HEK293 (cell line): ENCODE measurements around the gene USP31.

ENCODE experiments used
- CTCF ChIA-PET: fragments of 350-600 bp; formaldehyde crosslinking; extraction: SDS; loops from one replicate; lab custom pipeline; 2021; ENCODE audit warnings: antibody characterized with exemption; lab: Yijun Ruan, JAX
- POLR2A ChIA-PET: fragments of 300-600 bp; formaldehyde crosslinking; extraction: SDS; loops from one replicate; lab custom pipeline; 2020; ENCODE audit warnings: antibody characterized with exemption, inconsistent platforms; lab: Yijun Ruan, JAX
- H3K27ac ChIP-seq: fragments of 200-500 bp; sonication (Bioruptor generic); 2 replicates; pipeline ENCODE4 v1.5.1; 2014; ENCODE audit warnings: low read depth, low read length, control low read depth, inconsistent platforms; ENCODE audit errors: extremely low read depth
- H3K36me3 ChIP-seq, 2 experiments: fragments of 200-500 bp in 1 of 2; sonication (Bioruptor generic) in 1 of 2; 1 replicate in 1 of 2; 2 replicates in 1 of 2; pipeline ENCODE4 v1.5.1; 2014 to 2017; ENCODE audit warnings: inconsistent platforms in 2 of 2, low read length in 2 of 2; ENCODE audit not compliant: control insufficient read depth in 2 of 2, insufficient read depth in 1 of 2
- H3K4me1 ChIP-seq: fragments of 200-500 bp; sonication (Bioruptor generic); 2 replicates; pipeline ENCODE4 v1.5.1; 2014; ENCODE audit warnings: mild to moderate bottlenecking, low read length, inconsistent platforms; ENCODE audit not compliant: control insufficient read depth, insufficient read depth
- H3K4me3 ChIP-seq: 2 replicates; pipeline ENCODE4 v1.5.1; 2011; ENCODE audit warnings: low read depth, mild to moderate bottlenecking, control low read depth, low read length, moderate library complexity
- H3K9me3 ChIP-seq: fragments of 200-500 bp; sonication (Bioruptor generic); 2 replicates; pipeline ENCODE4 v1.5.1; 2014; ENCODE audit warnings: low read depth, low read length, inconsistent platforms; ENCODE audit not compliant: control insufficient read depth, insufficient read depth
- GLI2 ChIP-seq: fragments of 450-650 bp; formaldehyde crosslinking; IDR thresholded peaks from 2 replicates; pipeline ENCODE4; 2017; ENCODE audit warnings: missing biosample characterization, missing genetic modification characterization, low read depth, borderline replicate concordance
- GLI4 ChIP-seq: fragments of 450-650 bp; formaldehyde crosslinking; IDR thresholded peaks from 2 replicates; pipeline ENCODE4 v1.5.1; 2016; ENCODE audit warnings: missing biosample characterization, missing genetic modification characterization
- HIC1 ChIP-seq: fragments of 450-650 bp; formaldehyde crosslinking; IDR thresholded peaks from 2 replicates; pipeline ENCODE4 v1.5.1; 2016; ENCODE audit warnings: missing biosample characterization, missing genetic modification characterization
- KLF10 ChIP-seq: fragments of 450-650 bp; IDR thresholded peaks from 2 replicates; pipeline ENCODE4 v1.5.1; 2018; ENCODE audit warnings: missing biosample characterization, mild to moderate bottlenecking, missing genetic modification characterization
- MEIS1 ChIP-seq: sonication (generic); formaldehyde crosslinking; IDR thresholded peaks from 2 replicates; pipeline ENCODE4 v1.8.1; 2022; ENCODE audit warnings: missing genetic modification reagents, mild to moderate bottlenecking, borderline replicate concordance
- MZF1 ChIP-seq: fragments of 450-650 bp; formaldehyde crosslinking; IDR thresholded peaks from 2 replicates; pipeline ENCODE4 v1.5.1; 2017; ENCODE audit warnings: missing biosample characterization, missing genetic modification characterization, borderline replicate concordance
- SALL2 ChIP-seq: fragments of 450-650 bp; formaldehyde crosslinking; IDR thresholded peaks from 2 replicates; pipeline ENCODE4 v1.5.0; 2017; ENCODE audit warnings: missing biosample characterization, mild to moderate bottlenecking, missing genetic modification characterization, borderline replicate concordance
- TRIM28 ChIP-seq: IDR thresholded peaks from 2 replicates; pipeline ENCODE4 v1.6.1; 2011; ENCODE audit warnings: low read length, control low read depth, borderline replicate concordance
- YY1 ChIP-seq: fragments of 450-650 bp; formaldehyde crosslinking; IDR thresholded peaks from 2 replicates; pipeline ENCODE4 v1.5.1; 2018; ENCODE audit warnings: missing biosample characterization, missing genetic modification characterization
- ZBTB17 ChIP-seq: fragments of 450-650 bp; formaldehyde crosslinking; IDR thresholded peaks from 2 replicates; pipeline ENCODE4 v1.5.1; 2016; ENCODE audit warnings: missing biosample characterization, missing genetic modification characterization
- ZBTB20 ChIP-seq: fragments of 450-650 bp; formaldehyde crosslinking; IDR thresholded peaks from 2 replicates; pipeline ENCODE4 v1.5.1; 2016; ENCODE audit warnings: missing biosample characterization, missing genetic modification characterization
- ZBTB44 ChIP-seq: fragments of 450-650 bp; IDR thresholded peaks from 2 replicates; pipeline ENCODE4 v1.5.1; 2018; ENCODE audit warnings: missing biosample characterization, mild to moderate bottlenecking, missing genetic modification characterization
- ZBTB7A ChIP-seq: fragments of 450-650 bp; formaldehyde crosslinking; IDR thresholded peaks from 2 replicates; pipeline ENCODE4 v1.5.1; 2016; ENCODE audit warnings: low read depth, missing biosample characterization, missing genetic modification characterization
- ZBTB8A ChIP-seq: fragments of 450-650 bp; formaldehyde crosslinking; IDR thresholded peaks from 2 replicates; pipeline ENCODE4 v1.5.1; 2016; ENCODE audit warnings: missing biosample characterization, missing genetic modification characterization
- ZNF155 ChIP-seq: fragments of 450-650 bp; formaldehyde crosslinking; IDR thresholded peaks from 2 replicates; pipeline ENCODE4 v1.5.1; 2016; ENCODE audit warnings: missing biosample characterization, missing genetic modification characterization
- ZNF18 ChIP-seq: fragments of 450-650 bp; formaldehyde crosslinking; IDR thresholded peaks from 2 replicates; pipeline ENCODE4 v1.5.1; 2016; ENCODE audit warnings: missing biosample characterization, missing genetic modification characterization
- ZNF184 ChIP-seq: fragments of 450-650 bp; IDR thresholded peaks from 2 replicates; pipeline ENCODE4 v1.5.1; 2018; ENCODE audit warnings: missing biosample characterization, mild to moderate bottlenecking, missing genetic modification characterization
- ZNF248 ChIP-seq: fragments of 450-650 bp; formaldehyde crosslinking; IDR thresholded peaks from 2 replicates; pipeline ENCODE4 v1.5.1; 2017; ENCODE audit warnings: missing biosample characterization, missing genetic modification characterization
- ZNF280D ChIP-seq: fragments of 450-650 bp; formaldehyde crosslinking; IDR thresholded peaks from 2 replicates; pipeline ENCODE4 v1.5.1; 2016; ENCODE audit warnings: missing biosample characterization, missing genetic modification characterization
- ZNF391 ChIP-seq: fragments of 450-650 bp; formaldehyde crosslinking; IDR thresholded peaks from 2 replicates; pipeline ENCODE4 v1.5.1; 2016; ENCODE audit warnings: low read depth, missing biosample characterization, missing genetic modification characterization, borderline replicate concordance
- ZNF404 ChIP-seq: fragments of 450-650 bp; formaldehyde crosslinking; IDR thresholded peaks from 2 replicates; pipeline ENCODE4 v1.5.1; 2017; ENCODE audit warnings: missing biosample characterization, missing genetic modification characterization
- ZNF560 ChIP-seq: fragments of 450-650 bp; formaldehyde crosslinking; IDR thresholded peaks from 2 replicates; pipeline ENCODE4 v1.5.1; 2017; ENCODE audit warnings: missing biosample characterization, missing genetic modification characterization, borderline replicate concordance
- ZNF623 ChIP-seq: fragments of 450-650 bp; formaldehyde crosslinking; IDR thresholded peaks from 2 replicates; pipeline ENCODE4 v1.5.1; 2016; ENCODE audit warnings: missing biosample characterization, missing genetic modification characterization
- ZNF624 ChIP-seq: fragments of 450-650 bp; formaldehyde crosslinking; IDR thresholded peaks from 2 replicates; pipeline ENCODE4 v1.5.1; 2017; ENCODE audit warnings: missing biosample characterization, missing genetic modification characterization
- ZNF768 ChIP-seq: fragments of 450-650 bp; formaldehyde crosslinking; IDR thresholded peaks from 2 replicates; pipeline ENCODE4 v1.5.1; 2018; ENCODE audit warnings: missing biosample characterization, mild to moderate bottlenecking, missing genetic modification characterization
- ZSCAN16 ChIP-seq: fragments of 450-650 bp; formaldehyde crosslinking; IDR thresholded peaks from 2 replicates; pipeline ENCODE4 v1.5.1; 2016; ENCODE audit warnings: missing biosample characterization, missing genetic modification characterization
- ZSCAN23 ChIP-seq: fragments of 450-650 bp; formaldehyde crosslinking; IDR thresholded peaks from 2 replicates; pipeline ENCODE4 v1.5.1; 2016; ENCODE audit warnings: missing biosample characterization, missing genetic modification characterization
- ZSCAN5A ChIP-seq: fragments of 450-650 bp; formaldehyde crosslinking; IDR thresholded peaks from 2 replicates; pipeline ENCODE4 v1.5.1; 2016; ENCODE audit warnings: missing biosample characterization, missing genetic modification characterization

USP31 gene

GRCh38 chr16:23148513-23149266 lies 562 bp downstream of the USP31 start:
- H3K9me3 ChIP-seq, result no peaks in the 10 kb centered on the region
- CTCF ChIA-PET, result no interaction called here
- H3K36me3 ChIP-seq, result no peaks in the 10 kb centered on the region
- H3K27ac ChIP-seq, result peak overlapping the region; percentile 75; the same call in 1 of the 2 replicates
- POLR2A ChIA-PET, result interaction anchor here (0.5 to 0.7 kb wide), 3 partner anchors 14 to 1619 kb away, joined by 3 read pairs; no protein-coding TSS in a partner anchor
- H3K4me1 ChIP-seq, result peaks cover 23% of the 10 kb centered on the region
- H3K4me3 ChIP-seq, result peak overlapping the region; percentile 63
- no peak for TF ChIP-seq GLI2 (tag by site-specific recombination)
- TF ChIP-seq ZBTB17 (tag by site-specific recombination), result peak; percentile 16; the same call in 1 of the 2 replicates
- TF ChIP-seq ZNF768 (tag by site-specific recombination), result no peak
- TF ChIP-seq ZNF155 (tag by site-specific recombination), result no peak
- TF ChIP-seq ZNF404 (tag by site-specific recombination), result no peak
- TF ChIP-seq ZNF624, result no peak
- no peak for TF ChIP-seq SALL2 (tag by site-specific recombination)
- peak; percentile 42; the same call in 1 of the 2 replicates for TF ChIP-seq KLF10 (tag by site-specific recombination)
- TF ChIP-seq ZSCAN23 (tag by site-specific recombination), result no peak
- no peak for TF ChIP-seq ZSCAN16 (tag by site-specific recombination)
- TF ChIP-seq MZF1, result no peak
- TF ChIP-seq MEIS1 (CRISPR knock-in tag), result no peak
- no peak for TF ChIP-seq ZSCAN5A
- TF ChIP-seq ZBTB44 (tag by site-specific recombination), result peak; percentile 19; the same call in 1 of the 2 replicates
- no peak for TF ChIP-seq ZNF18 (tag by site-specific recombination)
- TF ChIP-seq YY1 (tag by site-specific recombination), result no peak
- peak; percentile 67; the same call in 1 of the 2 replicates for TF ChIP-seq ZBTB20 (tag by site-specific recombination)
- TF ChIP-seq ZNF248, result no peak
- TF ChIP-seq ZNF184 (tag by site-specific recombination), result no peak
- TF ChIP-seq ZNF560, result no peak
- TF ChIP-seq ZBTB8A (tag by site-specific recombination), result peak; percentile 83
- no peak for TF ChIP-seq GLI4
- TF ChIP-seq HIC1 (tag by site-specific recombination), result no peak
- no peak for TF ChIP-seq ZNF391
- no peak for TF ChIP-seq TRIM28
- no peak for TF ChIP-seq ZNF280D (tag by site-specific recombination)
- no peak for TF ChIP-seq ZBTB7A (tag by site-specific recombination)
- no peak for TF ChIP-seq ZNF623
